HG03469 (cell line): ENCODE measurements around the gene CDON.

ENCODE experiments used
- ATAC-seq: cut with Tn5 transposase; IDR thresholded peaks from one replicate; pipeline ENCODE4 v1.9.1; 2021; ENCODE audit warnings: mild to moderate bottlenecking, moderate library complexity, moderate number of reproducible peaks; ENCODE audit not compliant: unreplicated experiment

The CDON gene

DNA sequence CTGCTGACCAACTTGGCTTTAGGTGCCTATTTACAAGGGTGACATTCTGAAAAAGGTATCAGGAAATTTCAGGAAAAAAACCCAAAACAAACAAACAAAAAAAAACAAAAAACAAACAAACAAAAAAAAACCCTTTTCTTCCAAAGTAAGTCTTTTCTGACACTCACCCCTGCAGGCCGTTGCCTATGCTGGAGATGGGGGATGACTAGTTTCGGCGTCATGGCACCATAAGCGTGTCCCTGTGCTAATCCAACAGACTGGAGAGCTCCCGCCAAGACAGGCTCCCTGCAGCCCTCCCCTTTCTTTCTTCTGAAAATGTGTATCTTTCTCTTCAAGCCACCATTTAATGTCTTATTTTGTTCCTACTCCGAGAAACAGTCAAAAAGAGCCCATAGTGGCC, 103.2 kb downstream of the CDON start:
- no peak for ATAC-seq

DNA sequence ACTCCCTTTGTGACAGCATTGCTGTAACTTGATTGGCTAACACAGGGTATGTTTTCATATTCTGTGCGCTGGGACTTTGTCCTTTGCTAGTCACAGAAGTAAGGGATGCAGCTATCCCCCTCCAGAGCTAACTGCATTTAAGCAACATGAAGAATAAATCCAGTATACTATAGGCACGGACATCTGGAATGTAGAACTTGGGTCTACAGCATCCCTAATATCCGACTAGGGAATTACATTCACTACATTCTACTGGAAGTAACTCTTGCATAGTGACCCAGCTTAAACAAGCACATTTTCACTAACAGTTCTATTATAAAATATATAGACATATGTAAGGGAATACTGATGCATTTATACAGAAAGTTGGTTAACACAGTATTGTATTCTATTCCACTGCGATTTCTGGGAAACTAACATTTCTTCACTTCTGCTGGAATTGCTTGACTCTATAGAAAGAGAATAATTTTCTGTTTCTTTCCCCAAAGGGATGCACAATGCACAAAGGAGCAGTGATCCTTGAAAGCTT, 103.7 kb downstream of the CDON start:
- no peak for ATAC-seq

DNA sequence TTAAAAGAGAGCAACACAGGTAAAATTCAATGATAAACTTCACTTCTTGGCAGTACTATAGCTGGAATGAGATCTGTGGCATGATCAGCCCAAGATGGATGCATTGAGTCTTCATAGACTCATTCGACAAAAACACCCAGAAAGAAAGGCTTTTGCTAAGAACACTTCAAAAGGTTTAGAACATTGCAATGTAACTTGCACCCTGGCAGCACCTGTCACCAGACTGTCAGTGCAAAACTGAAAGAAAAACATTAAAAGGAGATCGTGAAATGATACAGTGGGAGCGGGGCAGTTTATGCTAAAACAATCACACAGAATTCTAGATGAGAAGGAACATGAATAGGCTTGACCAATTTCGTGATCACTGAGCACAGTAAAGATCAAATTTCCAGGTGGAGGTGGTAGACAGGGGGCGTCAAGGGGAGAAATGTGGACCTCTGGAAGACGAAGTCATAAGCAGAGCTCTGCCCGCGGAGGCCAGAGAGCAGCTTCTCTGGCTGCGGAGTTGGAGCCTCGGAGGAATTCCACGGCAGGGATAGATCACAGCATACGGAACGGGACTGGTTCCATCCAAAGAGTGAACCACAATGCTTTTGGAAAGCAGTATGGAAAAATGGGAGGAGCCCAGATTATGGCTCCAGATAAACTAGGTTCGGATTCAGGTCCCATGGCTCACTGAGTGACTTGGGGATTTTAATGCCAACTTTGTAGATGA, 104.9 kb downstream of the CDON start:
- no peak for ATAC-seq

DNA sequence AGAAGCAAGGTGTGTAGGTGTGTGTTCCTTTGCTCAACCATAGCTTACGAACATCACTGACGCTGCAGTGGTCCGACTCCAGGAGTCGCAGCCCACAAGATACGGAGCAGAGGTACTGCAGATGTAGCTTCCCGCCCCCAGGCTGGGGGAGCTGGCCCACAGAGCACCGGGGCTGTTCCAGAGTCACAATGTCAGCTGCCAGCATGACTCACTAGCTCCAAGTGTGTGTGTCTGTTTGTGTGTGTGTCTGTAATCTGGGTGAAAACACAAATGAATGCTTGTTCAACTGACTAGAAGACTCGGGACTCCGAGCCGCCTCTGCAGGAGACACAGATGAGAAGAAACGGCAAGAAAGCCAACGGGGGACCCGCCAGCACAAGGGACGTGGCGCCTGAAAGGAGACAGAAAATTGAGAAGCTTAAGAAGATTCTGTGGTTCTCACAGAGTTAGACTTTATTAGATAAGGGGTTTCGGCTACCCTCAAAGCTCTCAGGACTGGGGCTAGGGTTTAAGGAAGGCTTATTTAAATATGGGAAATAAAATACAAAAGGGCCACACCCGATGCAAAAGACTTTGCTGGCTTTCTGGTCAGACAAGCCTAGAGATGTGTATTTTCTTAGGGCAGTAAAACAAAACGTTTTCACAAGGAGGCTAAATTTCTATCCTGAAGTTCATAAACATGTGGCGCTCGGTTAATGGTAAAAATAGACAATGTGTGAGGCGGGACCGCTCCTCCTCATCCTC, 106.1 kb downstream of the CDON start:
- ATAC-seq: no peak

DNA sequence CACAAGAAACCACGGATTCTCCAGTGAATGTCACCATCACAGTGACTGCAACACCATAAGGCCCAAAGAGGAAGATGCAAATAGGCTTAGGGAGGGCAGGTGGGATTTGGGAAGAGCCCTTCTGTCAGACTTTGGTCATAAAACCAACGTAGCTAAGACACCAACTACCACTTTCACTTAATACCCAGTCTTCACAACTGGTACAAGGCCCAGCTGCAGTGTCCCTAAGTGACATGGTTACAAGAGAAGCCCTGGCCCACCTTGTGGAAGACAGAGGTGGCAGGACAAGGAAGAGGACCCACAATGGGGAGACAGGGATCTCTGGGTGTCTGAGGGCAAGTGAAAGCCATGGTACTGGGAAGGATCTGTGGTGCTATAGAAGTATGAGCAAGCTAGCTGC, 106.8 kb downstream of the CDON start:
- ATAC-seq: no peak

DNA sequence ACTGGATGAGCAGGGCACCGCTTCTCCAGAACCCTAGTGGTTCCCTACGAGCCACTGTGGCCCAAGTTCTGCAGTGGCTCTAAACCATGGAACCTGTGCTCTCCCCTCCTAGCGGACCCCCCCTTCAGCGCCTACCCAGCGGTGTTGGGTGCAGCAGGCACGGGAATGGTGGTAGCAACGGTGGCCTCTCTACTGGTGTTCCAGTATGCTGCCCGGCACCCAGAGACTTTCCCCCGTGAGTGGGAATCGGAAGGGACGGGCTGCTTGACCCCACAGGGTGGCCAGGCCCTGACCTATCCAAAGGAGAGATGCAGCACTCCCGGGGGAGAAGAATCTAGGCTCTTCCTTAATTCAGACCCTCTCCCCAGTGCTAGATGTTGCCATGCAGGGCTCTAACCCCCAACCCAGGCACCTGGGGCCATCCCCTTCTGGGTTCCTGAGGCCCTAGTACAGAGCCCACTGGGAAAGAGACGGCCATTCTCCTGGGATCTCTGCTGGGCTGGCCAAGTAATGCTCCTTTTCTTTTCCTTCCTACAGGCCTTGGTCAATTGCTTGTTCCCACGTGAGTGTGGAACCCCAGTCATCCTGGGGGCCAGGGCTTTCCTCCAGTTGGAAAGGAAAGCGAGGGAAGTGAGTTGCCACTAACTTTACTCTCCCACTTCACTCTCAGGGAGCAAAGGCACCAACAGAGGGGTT, 107.6 kb downstream of the CDON start:
- no peak for ATAC-seq

DNA sequence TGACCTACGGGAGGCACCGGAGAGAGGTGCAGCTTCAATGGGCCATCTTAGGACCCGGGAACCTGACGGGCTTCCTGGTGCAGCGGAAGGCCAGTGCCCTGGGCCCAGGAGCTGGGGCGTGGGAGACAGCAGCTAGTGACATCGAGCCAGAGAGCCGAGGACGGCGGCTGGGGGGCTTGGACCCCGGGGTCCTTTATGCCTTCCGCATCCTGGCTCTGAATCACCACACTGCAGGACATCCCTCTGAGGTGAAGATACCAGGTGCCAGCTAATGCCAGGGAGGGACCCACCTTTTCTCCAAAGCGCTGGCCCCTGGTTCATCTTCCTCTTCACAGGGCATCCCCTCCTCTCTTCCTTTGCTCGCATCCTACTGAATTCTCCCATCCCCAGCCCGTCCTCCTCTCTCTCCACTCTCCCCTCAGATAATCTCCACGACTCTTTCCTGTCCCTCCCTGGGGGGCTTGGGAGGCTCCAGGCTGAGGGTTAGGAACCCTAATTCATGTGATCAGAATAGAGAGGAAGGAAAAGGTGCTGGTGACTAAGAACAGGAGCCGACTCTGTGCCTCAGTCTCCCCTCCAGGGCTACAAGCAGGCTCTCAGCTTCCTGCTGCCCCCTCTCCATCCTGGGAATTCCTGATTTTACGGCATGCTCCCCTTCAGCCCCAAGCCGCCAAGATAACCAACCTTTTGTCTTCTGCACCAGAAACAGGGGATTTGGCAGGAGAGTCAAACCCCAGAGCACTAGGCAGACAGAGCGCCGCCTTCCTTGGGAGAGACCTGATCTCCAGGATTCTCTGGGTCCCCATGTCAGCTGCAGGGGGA, 108.3 kb downstream of the CDON start:
- ATAC-seq: no peak

DNA sequence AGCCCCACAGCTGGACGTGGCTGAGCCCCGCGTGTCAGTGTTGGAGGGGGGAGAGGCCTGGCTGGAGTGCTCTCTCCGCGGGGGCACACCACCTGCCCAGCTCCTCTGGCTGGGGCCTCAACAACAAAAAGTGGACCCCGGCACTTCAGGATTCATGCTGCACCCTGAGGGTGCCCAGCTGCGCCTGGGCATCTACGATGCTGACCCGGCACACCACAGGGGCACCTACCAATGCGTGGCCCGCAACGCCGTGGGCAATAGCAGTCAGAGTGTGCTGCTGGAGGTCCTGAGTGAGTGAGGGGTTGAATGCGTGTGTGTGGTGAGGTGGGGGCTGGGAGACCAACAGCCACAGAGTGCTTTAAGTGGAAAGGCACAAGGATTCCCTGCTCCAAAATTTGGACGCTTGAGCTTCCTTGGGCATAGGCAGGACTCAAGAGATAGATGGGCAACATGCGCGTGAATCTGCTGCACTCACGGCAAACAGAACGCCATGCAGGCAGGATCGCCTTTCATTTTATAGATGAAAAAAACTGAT, 109.2 kb downstream of the CDON start:
- no peak for ATAC-seq

DNA sequence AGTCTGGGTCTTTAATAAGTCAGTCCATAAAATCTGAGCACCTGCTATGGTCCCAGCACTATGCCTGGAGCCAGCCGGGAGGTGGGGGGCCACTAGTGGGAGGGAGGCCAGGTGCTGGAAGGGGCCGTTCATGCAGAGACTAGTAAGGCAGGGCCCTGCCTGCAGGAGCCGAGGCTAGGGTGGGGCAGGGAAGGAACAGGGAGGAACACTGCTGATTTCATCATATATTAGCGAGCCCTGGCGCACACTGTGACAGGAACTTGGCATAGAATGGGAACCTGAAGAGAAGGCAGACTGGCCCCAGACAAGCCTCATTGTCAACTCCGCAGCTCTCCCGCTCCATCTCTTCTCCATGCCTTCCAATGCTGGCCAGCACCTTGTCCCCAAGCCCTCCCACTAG, 109.7 kb downstream of the CDON start:
- ATAC-seq: no peak

DNA sequence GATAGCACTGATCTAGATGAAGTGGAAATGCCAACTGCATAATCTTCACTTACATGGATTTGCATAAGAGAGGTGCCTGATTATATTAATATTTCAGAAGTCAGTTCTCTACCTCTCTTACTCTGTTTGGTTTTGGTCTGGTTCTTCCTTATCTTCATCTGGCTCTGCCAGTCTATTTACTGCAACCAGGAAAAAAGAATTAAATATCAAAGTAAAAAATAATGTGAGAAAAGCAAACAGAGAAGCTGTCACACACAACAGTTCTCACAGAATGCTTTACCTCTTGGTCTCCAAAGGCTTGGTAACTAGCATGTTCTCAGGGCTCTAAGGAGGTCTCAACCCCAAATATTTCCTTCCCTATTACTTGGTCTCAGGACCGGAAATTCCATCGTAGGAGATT, 110.1 kb downstream of the CDON start:
- ATAC-seq: no peak

DNA sequence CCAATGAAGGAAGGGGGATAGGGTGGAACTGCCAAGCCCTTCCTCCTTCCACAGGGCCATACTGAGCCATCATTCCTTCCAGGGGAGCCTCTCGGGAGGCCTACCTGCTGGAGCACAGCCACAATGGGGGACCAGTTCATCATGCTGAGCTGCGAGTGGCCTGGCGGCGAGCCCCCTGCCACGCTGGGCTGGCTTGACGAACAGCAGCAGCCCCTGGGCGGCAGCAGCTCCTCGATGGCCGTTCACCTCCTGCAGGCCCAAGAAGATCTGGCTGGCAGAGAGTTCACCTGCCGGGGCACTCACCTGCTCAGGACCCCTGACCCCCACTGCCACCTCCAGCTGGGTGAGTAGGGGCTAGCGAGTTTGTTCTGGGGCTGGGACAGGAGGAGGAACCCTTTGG, 110.9 kb downstream of the CDON start:
- ATAC-seq: no peak

DNA sequence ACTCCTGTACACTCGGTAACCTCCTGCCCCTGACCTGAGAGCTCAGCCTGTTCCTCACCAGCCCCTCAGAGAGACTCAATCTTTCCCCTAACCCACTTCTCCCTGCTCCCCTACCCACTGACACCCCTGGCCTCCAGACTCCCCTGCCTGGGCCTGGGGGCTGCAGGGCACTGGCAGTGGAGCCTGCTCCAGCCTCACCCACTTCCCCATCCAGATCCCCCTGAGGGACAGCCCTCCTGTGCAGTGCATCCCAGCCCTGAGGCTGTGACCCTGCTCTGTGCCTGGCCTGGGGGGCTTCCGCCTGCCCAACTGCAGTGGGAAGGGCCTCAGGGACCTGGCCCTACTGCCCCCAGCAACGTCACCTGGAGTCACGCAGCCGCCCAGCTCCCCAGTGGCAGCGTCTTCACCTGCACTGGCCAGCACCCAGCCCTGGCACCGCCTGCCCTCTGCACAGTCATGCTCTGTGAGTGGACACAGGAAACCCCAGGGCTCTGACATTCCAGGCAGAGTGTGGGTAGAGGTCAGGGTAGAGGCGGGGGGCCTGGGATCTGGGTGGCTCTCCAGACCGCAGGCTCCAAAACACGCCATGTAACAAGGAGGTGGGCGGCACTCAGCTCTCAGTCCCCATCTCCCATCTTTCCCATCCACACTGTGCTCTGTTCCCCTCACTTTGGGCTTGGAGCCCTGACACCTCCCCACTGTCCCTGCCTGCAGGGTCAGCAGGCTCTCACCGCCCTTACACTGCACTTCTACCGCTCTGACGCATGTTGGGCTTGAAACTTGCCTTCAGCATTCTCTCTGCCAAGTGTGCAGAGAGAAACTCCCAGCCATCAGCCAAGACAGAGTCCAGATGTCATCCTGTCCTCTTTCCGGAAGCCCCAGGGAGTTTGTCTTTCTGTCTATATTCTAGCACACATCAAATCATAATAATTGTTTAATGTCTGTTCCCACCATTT, 111.7 kb downstream of the CDON start:
- no peak for ATAC-seq

DNA sequence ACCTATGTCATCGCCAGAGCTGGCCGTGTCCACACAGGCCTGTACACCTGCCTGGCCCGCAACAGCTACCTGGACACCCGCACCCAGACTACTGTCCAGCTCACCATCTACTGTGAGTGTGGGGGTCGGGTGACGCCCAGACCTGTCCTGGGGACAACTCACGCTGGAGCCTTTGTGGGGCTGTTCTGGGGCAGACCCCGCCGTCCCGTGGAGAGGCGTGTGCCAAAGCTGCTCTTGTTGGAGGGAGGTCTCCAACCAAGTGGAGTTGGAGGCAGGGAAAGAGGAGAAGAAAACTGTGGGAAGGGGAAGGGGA, 112.5 kb downstream of the CDON start:
- no peak for ATAC-seq

DNA sequence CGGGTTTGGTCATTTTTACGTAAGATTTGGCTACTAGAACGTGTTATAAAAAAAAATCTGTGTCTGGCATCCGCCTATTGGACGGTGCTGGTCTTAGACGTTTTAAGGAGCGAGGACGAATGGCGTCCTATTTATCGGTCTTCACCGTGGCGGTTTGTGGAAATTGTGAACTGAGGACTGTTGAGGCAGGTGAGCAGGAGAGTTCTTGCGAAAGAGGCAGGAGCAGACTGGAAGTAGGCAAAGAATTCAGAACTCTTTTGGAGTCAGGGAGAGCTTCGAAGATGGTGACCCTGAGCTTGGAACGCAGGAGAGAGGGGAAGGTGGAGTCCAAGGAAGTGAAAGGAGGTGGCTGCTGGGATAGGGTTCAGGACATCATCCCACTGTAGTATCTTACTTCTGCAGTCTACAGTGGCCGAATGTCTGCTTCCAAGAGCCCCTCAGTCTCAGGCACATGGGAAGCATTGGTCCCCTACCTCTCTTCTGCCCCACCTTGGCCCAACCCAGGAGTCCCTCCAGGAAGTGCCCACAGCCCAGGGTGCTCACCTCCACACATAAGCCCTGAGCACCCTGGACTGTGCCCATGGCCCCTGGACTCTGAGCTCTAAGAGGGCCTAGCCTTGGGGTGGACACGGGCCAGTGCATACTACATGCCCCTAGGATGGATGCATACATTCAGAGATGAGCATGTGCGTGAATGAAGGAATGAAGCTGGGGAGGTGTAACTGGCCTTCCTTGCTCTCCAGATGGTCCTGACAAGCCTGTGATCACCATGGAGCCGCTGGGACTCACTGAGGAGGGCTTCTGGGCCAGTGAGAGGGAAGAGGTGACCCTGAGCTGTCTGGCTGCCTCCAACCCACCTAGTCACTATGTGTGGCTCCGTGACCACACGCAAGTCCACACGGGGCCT, 113.1 kb downstream of the CDON start:
- no peak for ATAC-seq

DNA sequence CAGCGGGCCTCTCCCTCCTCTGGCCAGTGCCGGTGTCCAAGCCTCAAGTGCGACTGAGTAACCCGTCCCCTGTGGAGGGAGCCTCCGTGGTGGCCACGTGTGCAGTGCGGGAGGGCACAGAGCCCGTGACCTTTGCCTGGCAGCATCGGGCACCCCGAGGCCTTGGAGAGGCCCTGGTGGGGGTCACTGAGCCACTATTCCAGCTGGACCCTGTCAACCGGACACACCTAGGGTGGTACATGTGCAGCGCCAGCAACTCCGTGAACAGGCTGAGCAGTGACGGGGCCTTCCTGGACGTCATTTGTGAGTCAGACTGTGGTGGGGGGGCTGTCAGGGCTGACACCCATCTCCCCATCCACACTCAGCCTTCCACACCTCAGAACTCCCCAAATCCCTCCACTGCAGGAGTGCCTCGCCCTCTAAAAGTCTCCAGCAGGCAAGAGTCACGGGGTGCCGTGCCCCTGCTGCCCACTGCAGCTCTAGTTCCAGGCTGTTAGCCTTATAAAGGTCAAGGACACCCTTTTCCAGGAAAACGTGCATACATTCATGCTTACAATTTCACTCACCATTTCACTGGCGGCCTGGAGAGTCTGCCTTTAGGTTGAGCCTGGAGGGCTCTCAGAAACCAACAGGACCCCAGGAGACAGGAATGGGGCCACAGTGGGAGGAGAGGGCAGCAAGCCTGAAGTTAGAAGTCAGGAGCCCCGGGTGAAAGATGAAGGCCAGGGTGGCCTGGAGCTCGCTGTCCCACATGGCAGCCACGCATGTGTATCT, 114.2 kb downstream of the CDON start:
- no peak for ATAC-seq

DNA sequence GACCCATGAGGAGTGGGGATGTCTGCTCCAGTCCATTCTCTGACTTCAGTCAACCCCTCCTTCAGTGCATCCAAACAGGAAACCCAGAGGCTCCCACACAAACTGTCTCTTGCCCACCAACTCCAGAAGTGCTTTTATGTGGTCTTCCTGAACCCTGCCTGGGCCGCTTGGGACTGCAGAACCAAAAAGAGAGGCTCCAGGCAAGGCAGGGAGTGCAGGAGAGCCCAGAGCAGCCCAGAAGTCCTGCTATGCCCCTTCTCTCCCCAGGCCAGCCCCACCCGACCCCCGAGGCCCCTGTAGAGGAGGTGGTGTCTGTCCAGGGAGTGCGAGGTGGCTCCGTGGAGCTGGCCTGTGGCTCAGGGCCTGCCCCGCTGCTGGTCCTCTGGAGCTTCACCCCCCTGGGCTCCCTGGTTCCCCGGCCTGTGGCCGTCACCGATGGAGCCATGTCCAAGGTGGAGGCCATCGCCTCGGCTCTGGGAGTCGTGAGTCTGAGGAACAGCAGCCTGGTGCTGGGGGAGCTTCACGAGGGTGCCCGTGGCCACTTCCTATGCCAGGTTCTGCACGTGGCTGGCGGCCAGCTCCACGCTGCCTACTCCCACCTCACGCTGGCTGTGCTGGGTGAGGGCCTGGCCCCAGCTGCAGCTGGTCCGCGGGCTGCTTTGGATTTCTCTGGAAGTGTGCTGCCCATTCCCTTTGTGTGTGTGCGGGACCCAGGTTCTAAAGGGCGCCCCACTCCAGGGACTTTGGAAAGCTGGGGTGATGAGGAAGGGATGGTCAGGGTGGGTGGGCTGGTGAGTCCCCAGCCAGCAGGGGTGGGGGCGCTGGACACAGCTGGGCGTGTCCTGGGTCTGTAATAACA, 115.0 kb downstream of the CDON start:
- no peak for ATAC-seq
